GM13976 (cell line): ENCODE measurements around the gene SLC6A4.

Experiments used
- DNase-seq: peaks from one replicate; pipeline ENCODE4 v3.0.0; 2012; ENCODE audit warnings: low spot score
- in situ Hi-C: fragments of 300-500 bp; cut with MboI; formaldehyde crosslinking; loops from one replicate; pipeline ENCODE4 v1.12.0; 2022; ENCODE audit warnings: low sequenced_read_pairs, mixed read lengths, inconsistent platforms; ENCODE audit not compliant: unreplicated experiment
- TF ChIP-seq, protein P1 (sequence below): IDR thresholded peaks from 2 replicates; pipeline ENCODE4 v1.5.1; 2012; ENCODE audit warnings: borderline replicate concordance, mild to moderate bottlenecking; ENCODE audit not compliant: insufficient read depth; ENCODE audit errors: extremely low read depth, missing control alignments, control extremely low read depth

SLC6A4 gene

DNA sequence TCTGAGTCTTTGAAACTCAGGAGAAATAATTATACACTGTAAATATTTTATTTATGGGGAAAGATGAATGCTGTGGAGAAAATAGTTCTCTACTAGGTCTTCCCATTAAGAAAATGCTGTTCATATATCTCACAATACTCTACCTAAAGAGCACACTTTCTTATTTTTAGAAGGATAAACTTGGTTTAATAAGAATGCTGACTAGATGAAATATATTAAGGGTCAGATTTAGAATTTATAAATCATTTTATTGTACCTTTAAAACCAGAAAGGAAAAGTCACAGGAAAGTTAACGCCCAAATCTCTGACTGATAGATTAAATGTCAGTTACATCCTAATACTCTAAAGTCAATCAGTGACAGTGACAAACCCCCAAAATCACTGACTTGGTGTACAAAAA, 48.7 kb downstream of the SLC6A4 start:
- TF ChIP-seq, protein P1, sequence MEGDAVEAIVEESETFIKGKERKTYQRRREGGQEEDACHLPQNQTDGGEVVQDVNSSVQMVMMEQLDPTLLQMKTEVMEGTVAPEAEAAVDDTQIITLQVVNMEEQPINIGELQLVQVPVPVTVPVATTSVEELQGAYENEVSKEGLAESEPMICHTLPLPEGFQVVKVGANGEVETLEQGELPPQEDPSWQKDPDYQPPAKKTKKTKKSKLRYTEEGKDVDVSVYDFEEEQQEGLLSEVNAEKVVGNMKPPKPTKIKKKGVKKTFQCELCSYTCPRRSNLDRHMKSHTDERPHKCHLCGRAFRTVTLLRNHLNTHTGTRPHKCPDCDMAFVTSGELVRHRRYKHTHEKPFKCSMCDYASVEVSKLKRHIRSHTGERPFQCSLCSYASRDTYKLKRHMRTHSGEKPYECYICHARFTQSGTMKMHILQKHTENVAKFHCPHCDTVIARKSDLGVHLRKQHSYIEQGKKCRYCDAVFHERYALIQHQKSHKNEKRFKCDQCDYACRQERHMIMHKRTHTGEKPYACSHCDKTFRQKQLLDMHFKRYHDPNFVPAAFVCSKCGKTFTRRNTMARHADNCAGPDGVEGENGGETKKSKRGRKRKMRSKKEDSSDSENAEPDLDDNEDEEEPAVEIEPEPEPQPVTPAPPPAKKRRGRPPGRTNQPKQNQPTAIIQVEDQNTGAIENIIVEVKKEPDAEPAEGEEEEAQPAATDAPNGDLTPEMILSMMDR = no peak
- DNase-seq = no peak
- in situ Hi-C loops = no loop called here

DNA sequence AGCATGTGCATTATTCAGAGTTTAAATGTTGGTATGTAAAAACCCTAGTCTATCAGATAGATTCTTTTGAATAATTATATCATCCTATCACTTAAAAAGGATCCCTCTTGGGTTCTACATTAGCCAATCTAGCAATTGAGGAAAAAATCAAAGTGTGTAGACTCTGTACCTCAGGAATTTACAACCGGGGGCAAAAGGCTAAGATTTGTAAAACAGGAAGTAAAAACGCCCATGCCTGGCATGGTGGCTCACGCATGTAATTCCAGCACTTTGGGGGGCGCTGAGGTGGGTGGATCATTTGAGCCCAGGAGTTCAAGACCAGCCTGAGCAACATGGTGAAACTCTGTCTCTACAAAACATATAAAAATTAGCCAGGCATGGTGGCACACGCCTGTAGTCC, 58.6 kb downstream of the SLC6A4 start:
- no peak for DNase-seq
- in situ Hi-C loops = no loop called here
- TF ChIP-seq, protein P1 = no peak

DNA sequence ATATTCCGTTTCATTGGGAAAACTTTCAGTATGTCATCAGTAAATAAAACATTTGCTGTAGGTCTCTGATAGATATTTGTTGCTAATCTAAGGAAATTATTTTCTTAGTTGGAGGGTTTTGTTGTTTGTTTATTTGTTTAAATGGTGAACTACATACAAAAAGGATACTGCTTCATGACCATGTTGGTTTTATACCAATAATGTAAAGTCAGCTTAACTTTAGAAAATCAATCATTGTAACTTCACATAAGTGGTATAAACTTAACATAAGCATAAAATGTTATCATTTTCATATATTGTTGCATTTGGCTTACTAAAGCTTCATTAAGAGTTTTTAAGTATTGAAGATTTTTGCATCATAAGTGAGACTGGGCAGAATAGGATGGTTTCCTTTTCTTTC, 60.9 kb downstream of the SLC6A4 start:
- DNase-seq = no peak
- in situ Hi-C loops = no loop called here
- TF ChIP-seq, protein P1 = no peak

DNA sequence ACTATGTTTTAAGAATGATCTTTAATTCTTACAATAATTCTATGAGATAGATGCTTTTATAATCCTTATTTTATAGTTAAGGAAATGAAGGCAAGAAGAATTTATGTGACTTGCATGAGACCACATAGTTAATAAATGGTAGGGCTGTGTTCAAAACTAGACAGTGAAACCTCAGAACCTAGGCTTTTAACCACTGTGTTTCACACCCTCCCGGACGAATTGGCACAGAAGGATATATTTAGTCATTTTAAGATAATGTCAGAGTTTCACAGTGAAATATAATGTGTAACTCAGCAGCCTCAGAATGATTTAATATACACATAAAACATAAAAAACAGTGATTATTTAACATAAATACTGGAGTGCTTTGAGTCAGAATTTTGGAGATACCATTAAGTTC, 61.8 kb downstream of the SLC6A4 start:
- in situ Hi-C loops = no loop called here
- DNase-seq = peak; percentile 62
- TF ChIP-seq, protein P1 = no peak

DNA sequence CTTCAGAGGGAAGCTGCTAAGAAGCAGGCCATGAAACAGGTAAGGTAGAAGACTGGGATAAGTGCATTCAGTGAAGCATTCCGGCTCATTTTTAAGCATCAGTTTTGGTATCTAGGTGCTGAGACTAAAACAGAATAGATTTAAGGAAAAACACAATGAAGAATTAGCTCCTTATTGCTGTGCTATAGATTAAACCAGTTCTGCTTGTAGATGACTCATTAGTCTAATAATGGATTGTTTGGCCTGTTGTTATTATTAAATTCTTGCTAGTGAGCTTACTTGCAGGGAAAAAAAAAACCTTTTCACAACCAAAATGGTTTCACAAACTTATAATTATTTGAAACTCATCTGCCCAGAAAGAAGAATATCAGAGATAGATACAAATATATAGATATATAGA, 62.9 kb downstream of the SLC6A4 start:
- DNase-seq = no peak
- TF ChIP-seq, protein P1 = no peak
- in situ Hi-C loops = no loop called here

DNA sequence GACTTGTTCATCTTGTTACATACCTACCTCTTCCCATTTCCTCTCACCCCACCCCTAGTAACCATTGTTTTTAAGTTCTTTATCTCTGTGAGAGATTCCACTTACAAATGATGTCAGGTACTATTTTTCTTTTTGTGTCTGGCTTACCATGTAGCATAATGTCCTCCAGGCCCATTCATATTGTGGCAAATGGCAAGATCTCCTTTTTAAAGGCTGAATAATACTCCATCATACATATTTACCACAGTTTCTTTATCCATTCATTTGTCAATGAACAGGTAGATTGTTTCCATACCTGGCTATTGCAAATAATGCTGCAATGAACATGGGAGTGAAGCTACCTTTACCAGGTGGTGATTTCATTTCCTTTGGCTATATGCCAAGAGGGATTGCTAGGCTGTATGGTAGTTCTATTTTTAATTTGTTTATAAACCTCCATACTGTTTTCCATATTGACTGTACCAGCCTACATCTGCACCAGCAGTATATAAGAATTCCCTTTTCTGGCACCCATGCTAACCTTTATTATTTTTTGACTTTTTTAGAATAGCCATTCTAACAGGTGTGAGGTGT, 65.0 kb downstream of the SLC6A4 start:
- in situ Hi-C loops = no loop called here
- TF ChIP-seq, protein P1 = no peak
- no peak for DNase-seq
